HG03439 (cell line): ENCODE data around the gene SLC38A5.
"Not testable (repeated sequence)": the region's sequence is repeated elsewhere in the genome, so short reads cannot be mapped to it uniquely, and the experiment has no call there.

Experiments used
- ATAC-seq: cut with Tn5 transposase; IDR thresholded peaks from one replicate; pipeline ENCODE4 v1.9.1; 2021; ENCODE audit warnings: mild to moderate bottlenecking, moderate library complexity; ENCODE audit not compliant: unreplicated experiment

Gene SLC38A5

GRCh38 chrX:48470110-48470832 lies at the start of gene SLC38A5:
SLC38A5 (minus strand) TSS chrX:48470260; CDS start chrX:48467924, 2,336 bp downstream.
- ATAC-seq = no peak

DNA sequence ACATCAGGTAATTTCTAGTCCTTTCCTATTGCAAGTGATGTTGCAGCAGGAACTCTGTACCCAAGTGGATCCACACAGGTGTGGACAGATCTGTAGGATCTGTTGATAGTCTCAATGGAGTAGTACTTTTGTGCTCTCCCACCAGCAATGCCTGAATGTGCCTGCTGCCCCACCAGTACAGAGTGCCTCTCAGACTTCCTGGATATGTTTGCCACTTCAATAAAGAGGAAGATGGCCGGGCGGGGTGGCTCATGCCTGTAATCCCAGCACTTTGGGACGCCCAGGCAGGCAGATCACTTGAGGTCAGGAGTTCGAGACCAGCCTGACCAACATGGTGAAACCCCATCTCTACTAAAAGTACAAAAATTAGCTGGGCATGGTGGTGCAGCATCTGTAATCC lies 49.4 kb upstream of the SLC38A5 start:
- not testable (repeated sequence) for ATAC-seq

DNA sequence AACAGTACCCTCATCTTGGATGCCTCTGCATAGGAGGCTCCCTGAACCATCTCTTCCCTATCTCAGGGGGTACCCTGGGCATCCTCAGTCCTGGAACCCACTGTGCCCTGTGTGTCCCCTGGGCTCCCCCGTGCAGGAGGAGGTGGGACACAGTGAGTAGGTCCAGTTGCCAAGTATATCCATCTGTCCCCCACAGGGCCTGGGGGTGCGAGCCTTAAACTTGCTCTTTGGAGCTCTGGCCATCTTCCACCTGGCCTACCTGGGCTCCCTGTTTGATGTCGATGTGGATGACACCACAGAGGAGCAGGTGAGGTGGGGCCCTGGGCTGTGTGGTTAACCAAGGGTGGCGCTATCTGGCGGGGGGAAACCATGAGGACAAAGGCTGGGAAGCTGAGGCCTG lies 46.9 kb upstream of the SLC38A5 start:
- no peak for ATAC-seq

- ATAC-seq = no peak
These were observed 46.2 kb upstream of the SLC38A5 start for GRCh38 chrX:48516285-48516684.

- no peak for ATAC-seq
These were observed 45.8 kb upstream of the SLC38A5 start for GRCh38 chrX:48515842-48516241.

DNA sequence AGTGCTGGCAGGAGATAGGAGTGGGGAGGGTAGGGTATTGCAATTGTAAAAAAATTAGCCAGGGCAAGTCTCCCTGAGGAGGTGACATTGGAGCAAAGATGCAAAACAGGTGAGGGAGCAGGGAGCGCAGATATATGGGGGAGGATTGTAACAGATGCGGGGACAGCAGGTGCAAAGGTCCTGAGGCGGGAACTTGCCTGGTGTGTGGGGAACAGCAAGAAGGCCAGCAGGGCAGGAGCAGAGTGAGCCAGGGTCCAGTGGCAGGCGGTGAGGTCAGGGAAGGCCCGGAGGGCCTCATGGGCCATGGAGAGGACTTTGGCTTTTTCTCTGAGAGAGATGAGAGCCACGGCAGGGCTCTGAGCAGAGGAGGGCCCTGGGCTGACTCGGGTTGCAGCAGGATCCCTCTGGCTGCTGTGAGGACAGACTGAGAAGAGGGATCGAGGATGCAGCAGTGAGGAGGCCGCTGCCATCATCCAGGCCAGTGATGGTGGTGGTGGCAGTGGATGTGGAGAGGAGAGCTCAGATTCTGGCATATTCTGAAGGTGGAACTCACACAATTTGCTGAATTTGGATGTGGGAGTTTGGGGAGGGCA lies 44.9 kb upstream of the SLC38A5 start:
- no peak for ATAC-seq

GRCh38 chrX:48514126-48514806 lies 44.2 kb upstream of the SLC38A5 start:
- ATAC-seq = no peak

DNA sequence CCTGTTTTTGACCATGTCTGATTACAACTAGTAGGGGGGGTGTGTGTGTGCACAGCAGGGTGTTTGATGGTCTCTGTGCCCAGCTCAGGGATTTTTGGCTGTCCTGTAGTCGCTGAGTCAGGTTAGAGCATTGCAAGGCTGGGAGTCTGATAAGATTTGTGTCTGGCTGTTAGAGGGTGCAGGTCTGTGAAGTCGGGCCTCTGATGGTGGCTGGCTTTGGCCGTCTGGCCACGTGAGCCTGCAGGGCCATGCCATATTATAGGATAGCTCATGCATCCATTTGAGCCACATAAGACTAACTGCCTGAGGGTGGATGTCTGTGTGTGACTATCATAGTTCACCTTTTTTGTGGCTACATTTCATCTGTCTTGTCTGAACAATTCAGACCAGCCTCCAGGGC lies 43.6 kb upstream of the SLC38A5 start:
- no peak for ATAC-seq

DNA sequence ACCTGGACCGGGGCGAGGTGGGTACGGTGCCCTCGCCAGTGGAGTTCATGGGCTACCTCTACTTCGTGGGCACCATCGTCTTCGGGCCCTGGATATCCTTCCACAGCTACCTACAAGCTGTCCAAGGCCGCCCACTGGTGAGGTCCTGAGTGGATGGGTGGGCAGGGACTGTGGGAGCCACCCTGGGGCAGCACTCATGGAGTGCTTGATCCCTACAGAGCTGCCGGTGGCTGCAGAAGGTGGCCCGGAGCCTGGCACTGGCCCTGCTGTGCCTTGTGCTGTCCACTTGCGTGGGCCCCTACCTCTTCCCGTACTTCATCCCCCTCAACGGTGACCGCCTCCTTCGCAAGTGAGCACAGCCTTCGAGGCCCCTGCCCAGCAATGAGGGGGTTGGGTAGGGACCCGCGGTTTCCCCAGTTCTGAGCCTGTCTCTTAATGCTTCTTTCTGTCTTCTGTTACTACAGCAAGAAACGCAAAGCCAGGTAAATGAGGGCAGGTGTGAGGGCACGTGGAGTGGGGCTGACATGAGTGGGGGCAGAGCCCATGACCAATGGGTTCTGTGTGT lies 42.4 kb upstream of the SLC38A5 start:
- no peak for ATAC-seq

DNA sequence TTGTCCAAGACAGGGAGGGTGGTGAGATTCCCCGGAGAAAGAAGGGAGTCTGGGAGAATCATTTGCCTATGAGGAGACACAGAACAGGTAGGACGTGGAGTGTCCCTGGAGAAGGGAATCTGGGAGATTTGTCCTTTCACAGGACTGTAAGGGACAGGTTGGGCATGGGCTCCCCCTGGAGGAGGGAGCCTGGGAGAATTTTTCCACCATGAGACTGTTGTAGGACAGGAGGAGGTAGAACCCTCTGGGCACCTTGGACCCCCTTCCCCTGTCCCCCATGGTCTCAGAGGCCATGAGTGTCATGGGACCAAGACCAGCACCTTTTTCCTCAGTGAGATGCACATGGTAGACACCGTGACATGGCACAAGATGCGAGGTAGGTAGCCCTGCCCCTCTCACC lies 41.5 kb upstream of the SLC38A5 start:
- no peak for ATAC-seq

DNA sequence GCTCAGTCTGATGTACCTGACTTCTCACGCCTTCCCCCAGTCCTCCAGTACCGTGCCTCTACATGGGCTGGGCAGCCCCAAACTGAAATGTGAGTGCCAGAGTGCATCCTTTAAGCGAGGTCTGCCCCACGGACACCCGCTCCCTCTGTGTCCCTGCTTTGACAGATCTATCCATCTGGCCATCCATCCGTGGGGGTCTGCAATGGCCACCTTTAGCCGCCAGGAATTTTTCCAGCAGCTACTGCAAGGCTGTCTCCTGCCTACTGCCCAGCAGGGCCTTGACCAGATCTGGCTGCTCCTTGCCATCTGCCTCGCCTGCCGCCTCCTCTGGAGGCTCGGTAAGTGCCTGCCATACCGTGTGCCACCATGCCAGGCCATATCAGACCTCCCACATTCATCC lies 39.6 kb upstream of the SLC38A5 start:
- no peak for ATAC-seq

DNA sequence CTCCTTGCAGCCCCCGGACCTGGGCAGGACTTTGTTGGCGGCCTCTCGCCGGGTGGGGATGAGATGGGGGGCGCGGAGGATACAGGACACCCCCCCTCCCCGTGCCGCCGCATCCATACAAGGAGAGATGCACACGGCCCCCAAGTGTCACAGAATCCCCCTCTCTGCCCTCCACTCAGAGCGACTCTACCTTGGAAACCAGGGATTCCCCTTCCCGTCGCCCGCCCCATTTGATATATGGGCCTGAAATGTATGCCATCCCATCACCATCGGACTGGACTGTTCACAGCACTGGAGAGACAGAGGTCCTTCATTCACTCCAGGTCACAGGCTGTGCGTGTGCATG lies 39.2 kb upstream of the SLC38A5 start:
- ATAC-seq = no peak

- peak; percentile 78 for ATAC-seq
These were observed 38.6 kb upstream of the SLC38A5 start, which contains the start of gene PORCN for GRCh38 chrX:48508400-48509244. PORCN (plus strand) TSS chrX:48508992; CDS start chrX:48509821, 829 bp downstream.

GRCh38 chrX:48507246-48507645 lies 37.2 kb upstream of the SLC38A5 start:
- ATAC-seq = no peak

DNA sequence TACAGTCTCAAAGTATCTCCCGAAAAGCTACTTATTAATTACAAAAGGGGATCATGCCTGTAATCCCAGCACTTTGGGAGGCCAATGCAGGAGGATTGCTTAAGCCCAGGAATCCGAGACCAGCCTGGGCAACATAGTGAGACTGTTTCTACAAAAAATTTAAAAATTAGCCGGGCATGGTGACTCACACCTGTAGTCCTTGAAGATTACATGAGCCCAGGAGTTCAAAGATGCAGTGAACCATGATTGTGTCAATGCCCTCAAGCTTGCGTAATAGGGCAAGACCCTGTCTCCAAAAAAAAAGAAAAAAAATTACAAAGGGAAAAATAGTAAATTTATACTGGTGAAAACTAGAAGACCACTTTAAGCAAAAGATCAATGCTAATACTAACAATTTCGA lies 35.4 kb upstream of the SLC38A5 start:
- no peak for ATAC-seq

GRCh38 chrX:48504261-48504660 lies 34.2 kb upstream of the SLC38A5 start:
- no peak for ATAC-seq

DNA sequence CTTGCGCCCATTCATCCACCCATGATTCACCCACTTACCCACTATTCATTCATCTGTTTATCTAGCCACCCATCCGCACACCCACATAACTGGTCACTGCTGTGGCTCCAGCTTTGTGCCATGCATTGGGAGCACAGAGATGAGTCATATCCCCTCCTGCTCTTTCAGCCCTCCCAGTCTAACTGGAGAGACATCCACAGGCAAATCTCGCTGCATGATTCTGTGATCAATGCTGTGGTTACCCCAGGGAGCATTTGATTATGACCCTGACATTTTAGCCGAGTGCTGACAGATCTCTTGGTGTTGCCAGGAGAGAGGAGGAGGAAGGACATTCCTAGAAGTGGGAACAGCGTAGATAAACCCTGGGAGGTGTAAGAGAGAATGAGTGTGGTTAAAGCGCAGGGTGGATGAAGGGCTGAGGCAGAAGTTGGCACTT lies 28.3 kb upstream of the SLC38A5 start:
- no peak for ATAC-seq

DNA sequence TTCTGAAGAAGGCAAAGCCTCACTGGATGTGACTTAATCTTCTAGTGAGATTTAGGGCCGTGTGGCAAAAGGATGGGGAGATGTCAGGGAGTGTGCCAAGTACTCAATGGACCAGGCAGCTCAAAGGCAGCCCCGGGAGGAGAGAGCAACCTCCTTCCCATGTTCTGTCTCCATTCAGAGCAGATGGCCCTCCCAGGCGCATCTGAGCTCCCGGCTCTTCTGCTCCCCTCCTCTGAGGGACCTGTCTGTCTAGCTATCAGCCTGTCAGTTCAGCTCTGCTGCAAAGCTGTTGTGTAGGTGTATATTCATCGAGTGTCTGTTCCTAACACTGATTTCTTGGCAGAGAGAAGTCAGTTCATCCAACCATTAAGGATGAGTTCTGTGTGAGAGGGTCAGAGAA lies 27.8 kb upstream of the SLC38A5 start:
- ATAC-seq = no peak

DNA sequence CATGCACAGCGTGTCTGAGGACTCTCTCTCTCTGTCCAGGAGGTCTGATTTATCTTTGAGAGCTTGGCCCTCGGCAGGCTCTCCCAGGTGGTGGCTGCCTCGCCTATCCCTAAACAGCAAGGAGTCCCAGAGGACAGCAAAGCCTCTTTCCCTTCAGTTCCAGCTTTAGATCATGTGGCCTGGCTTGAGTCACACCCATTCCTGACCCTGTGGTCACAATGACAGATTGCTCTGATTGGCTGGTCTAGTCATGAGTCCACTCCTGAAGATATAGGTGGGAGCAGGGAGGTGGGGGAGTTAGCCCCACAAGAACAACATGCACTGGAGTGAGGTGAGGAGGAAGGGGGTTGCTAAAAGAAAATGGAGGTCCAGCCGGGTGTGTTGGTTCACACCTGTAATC lies 26.6 kb upstream of the SLC38A5 start:
- ATAC-seq = no peak

DNA sequence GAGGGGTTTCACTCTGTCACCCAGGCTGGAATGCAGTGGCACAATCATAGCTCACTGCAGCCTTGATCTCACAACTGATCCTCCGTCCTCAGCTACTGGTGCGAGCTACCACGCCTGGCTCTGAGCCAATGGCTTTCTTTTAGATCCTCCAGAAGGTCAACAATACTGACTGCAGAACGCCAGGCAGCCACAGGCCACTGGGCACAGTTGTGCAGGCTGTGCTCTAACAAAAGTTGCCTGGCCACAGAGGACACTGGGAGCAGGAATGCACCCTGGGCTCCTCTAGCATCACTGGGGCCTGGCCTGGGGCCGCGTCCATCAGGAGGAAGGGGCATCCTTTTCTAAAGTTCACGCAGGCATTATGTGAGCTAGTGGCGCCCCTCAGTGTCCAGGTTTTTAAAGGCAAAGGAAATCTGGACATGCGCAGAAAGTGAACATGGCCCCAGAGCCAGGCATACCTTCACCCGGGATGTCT lies 23.9 kb upstream of the SLC38A5 start:
- no peak for ATAC-seq
